Psoas muscle (tissue), 8 donors: ENCODE results near the gene H3-3A. TPM values are rescaled to one million over a fixed set of nuclear protein-coding genes. Genes with fewer than 3 reads are reported as not detected.

ENCODE experiments used
- ATAC-seq, 4 donors: fragments of 200-7000 bp; cut with Tn5 transposase; one replicate each; pipeline ENCODE4 v1.9.1; 2020; ENCODE audit warnings: moderate library complexity in 3 of 4, mild to moderate bottlenecking in 2 of 4
- DNase-seq, 2 donors: peaks; one replicate each; pipeline ENCODE4 v3.0.0-alpha.2; 2020
- H3K27ac ChIP-seq: fragments of 200-600 bp; one replicate; pipeline ENCODE4 v1.8.0; 2022
- H3K27me3 ChIP-seq, 3 donors: fragments of 200-600 bp in 1 of 3; one replicate each; pipeline versions ENCODE4 v1.6.1 to v1.8.0; 2013 to 2022; ENCODE audit warnings: low read length in 2 of 3, mild to moderate bottlenecking in 2 of 3, moderate library complexity in 1 of 3; ENCODE audit not compliant: insufficient read depth in 3 of 3
- H3K36me3 ChIP-seq, 2 donors: fragments of 200-600 bp in 1 of 2; one replicate each; pipeline versions ENCODE4 v1.6.1 to v1.8.0; 2013 to 2022; ENCODE audit warnings: low read depth in 1 of 2, mild to moderate bottlenecking in 1 of 2, moderate library complexity in 1 of 2; ENCODE audit not compliant: insufficient read depth in 1 of 2
- H3K4me1 ChIP-seq: fragments of 200-600 bp; one replicate; pipeline ENCODE4 v1.8.0; 2022
- H3K4me3 ChIP-seq: fragments of 200-600 bp; one replicate; pipeline ENCODE4 v1.8.0; 2022; ENCODE audit warnings: mild to moderate bottlenecking
- H3K9me3 ChIP-seq: fragments of 200-600 bp; one replicate; pipeline ENCODE4 v1.8.0; 2022
- CTCF ChIP-seq: fragments of 200-600 bp; IDR thresholded peaks from one replicate; pipeline ENCODE4 v1.8.0; 2022; ENCODE audit warnings: antibody characterized with exemption
- WGBS, 3 donors: extraction: QIAGEN DNeasy Blood & Tissue Kit; methylation state at CpG; one replicate each; pipeline versions ENCODE4 v1.1.6 to v1.1.7; 2013; 5-methylcytosine and 5-hydroxymethylcytosine counted together
- intact Hi-C, 2 donors: fragments of 100-400 bp; cut with DNase I; formaldehyde crosslinking; loops; one replicate each; pipeline versions ENCODE4 v1.11.0 to v1.14.2; 2022
- polyA plus RNA-seq, 3 donors: library from polyadenylated mRNA; stranded (reverse); fragments of 200-250 nt; gene quantifications; one replicate each; pipeline ENCODE4 v1.2.3, GENCODE V29; 2013
- total RNA-seq, 4 donors: library from RNA; stranded (reverse); fragmentation: NEBNext Ultra II Directional in 2 of 4; extraction: Animal tissue kit (Norgen Biotek cat#: 25700) in 2 of 4; gene quantifications; one replicate each; pipeline versions ENCODE4 v1.2.1 to v1.2.4, GENCODE V29; 2021 to 2023
- donor health status: healthy with polysubstance abuse.
- donor health status: DM: no; HTN: no; CAD: no; lungs with moderate emphysema.
- donor health status: Bipolar disorder and iron deficiency.
- donor health status: healthy.
- donor health status: DM: yes; HTN: yes; CAD: no.
- donor health status: DM: no; HTN: no; CAD: no.
- donor health status: DM: no; HTN: no; CAD: no.
- donor health status: DM: yes; HTN: yes; CAD: no.

Gene H3-3A
- total and polyA plus RNA-seq, 7 donors = 187 to 284 (median 210) TPM

DNA sequence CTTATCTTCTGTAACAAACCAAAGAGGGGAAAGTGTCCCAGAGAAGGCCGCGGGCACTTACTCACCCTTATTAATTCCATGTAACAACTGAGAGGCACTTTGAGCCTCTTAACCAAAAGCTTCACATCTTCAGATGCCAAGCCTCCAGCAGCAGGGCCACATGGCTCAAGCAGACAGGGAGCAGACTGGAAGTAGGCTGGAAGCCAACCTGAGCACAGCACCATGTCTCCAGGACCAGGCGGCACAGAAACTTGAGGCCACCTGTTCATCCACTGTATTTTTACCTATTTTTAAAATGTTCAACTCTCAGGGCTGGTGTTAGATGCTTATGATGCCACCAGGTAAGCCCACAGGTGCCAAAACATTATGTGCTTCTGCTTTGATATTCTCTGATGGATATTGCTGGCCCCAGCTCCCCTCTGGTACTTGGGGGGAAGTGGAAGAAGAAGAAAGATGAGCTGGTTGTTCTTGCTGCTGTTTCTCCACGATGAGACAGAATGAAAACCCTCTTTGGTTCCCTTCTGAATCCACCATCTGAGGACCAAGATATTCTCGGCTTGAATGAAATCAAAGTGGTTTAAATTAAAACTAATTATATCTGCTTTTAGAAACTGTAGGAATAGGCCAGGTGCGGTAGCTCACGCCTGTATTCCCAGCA lies 32.8 kb upstream of the H3-3A start:
- DNase-seq (no peak), ATAC-seq (no peak)
- no peaks in the 10 kb centered on the region for H3K36me3 ChIP-seq
- no peaks in the 10 kb centered on the region for H3K27me3 ChIP-seq
- no peak overlapping the region for H3K27ac ChIP-seq
- WGBS, 3 donors = 85 to 92% (median 87%) methylated on average over 7 of the region's 7 CpGs
- H3K9me3 ChIP-seq = no peaks in the 10 kb centered on the region
- intact Hi-C loops = no loop called here
- no peak overlapping the region for H3K4me3 ChIP-seq
- no peak for TF ChIP-seq CTCF
- no peaks in the 10 kb centered on the region for H3K4me1 ChIP-seq

- WGBS, 3 donors = 89 to 94% (median 90%) methylated on average over 4 of the region's 4 CpGs
- no peaks in the 10 kb centered on the region for H3K27me3 ChIP-seq
- no peaks in the 10 kb centered on the region for H3K4me1 ChIP-seq
- DNase-seq (no peak), ATAC-seq (peak in 2 of 4 donors; percentile 30 to 46)
- H3K36me3 ChIP-seq = no peaks in the 10 kb centered on the region
- intact Hi-C loops = no loop called here
- H3K9me3 ChIP-seq = no peaks in the 10 kb centered on the region
- no peak overlapping the region for H3K27ac ChIP-seq
- TF ChIP-seq CTCF = no peak
- no peak overlapping the region for H3K4me3 ChIP-seq
Observed at GRCh38 chr1:226033582-226033981, 28.9 kb upstream of the H3-3A start.

GRCh38 chr1:226033991-226034390 lies 28.5 kb upstream of the H3-3A start:
- no peak overlapping the region for H3K4me3 ChIP-seq
- H3K4me1 ChIP-seq = no peaks in the 10 kb centered on the region
- ATAC-seq (peak in 1 of 4 donors; percentile 14), DNase-seq (no peak)
- no peaks in the 10 kb centered on the region for H3K27me3 ChIP-seq
- H3K27ac ChIP-seq = peak overlapping the region; percentile 16
- no peak for TF ChIP-seq CTCF
- H3K36me3 ChIP-seq = no peaks in the 10 kb centered on the region
- H3K9me3 ChIP-seq = no peaks in the 10 kb centered on the region
- intact Hi-C loops = no loop called here

DNA sequence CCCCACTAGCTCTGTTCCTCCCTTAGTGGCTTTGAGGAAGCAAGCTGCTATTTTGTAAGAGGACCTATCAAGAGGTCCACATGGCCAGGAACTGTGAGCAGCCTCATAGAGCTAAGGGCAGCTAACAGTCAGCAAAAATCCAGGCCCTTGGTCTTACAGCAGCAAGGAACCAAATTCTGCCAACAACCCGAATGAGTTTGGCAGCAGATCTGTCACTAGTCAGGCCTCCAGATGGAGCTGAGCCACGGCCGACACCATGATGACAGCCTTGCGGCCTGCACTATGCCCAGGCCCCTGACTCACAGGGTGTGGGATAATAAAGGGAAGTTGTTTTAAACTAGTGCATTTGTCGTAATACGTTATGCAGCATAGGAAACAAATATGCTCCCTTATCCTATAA lies 28.0 kb upstream of the H3-3A start:
- H3K4me3 ChIP-seq = no peak overlapping the region
- peak; percentile 79 to 90 (median 84) for ATAC-seq
- DNase-seq = peak; percentile 84 to 87
- WGBS, 3 donors = 38 to 59% (median 42%) methylated on average over 6 of the region's 6 CpGs
- H3K27me3 ChIP-seq = no peaks in the 10 kb centered on the region
- intact Hi-C loops = no loop called here
- H3K9me3 ChIP-seq = no peaks in the 10 kb centered on the region
- peak overlapping the region; percentile 44 for H3K27ac ChIP-seq
- TF ChIP-seq CTCF = no peak
- no peaks in the 10 kb centered on the region for H3K4me1 ChIP-seq
- H3K36me3 ChIP-seq = no peaks in the 10 kb centered on the region

DNA sequence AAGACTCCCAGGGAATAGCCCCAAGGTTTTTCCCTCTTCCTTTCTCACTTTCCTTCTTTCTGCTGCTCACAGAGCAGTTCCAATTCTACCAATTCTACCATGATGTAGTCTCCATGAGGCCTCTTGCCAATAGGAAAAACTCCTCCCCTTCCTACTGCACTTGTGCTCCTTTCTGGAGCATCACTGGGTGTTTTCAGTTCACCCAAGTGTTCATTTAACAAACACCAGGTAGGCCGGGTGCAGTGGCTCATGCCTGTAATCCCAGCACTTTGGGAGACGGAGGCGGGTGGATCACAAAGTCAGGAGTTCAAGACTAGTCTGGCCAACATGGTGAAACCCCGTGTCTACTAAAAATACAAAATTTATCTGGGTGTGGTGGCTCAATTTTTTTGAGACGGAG lies 26.6 kb upstream of the H3-3A start:
- no peaks in the 10 kb centered on the region for H3K36me3 ChIP-seq
- H3K27me3 ChIP-seq = peaks cover 0 to 2% (median 0%) of the 10 kb centered on the region in 3 donors
- no peak for DNase-seq
- WGBS, 3 donors = 95 to 96% (median 95%) methylated on average over 5 of the region's 5 CpGs
- no peaks in the 10 kb centered on the region for H3K9me3 ChIP-seq
- no peak overlapping the region for H3K27ac ChIP-seq
- intact Hi-C loops = no loop called here
- H3K4me3 ChIP-seq = no peak overlapping the region
- TF ChIP-seq CTCF = no peak
- H3K4me1 ChIP-seq = no peaks in the 10 kb centered on the region
- no peak for ATAC-seq
